PC-3 (cell line): ENCODE results near the gene GAS7. TPM values are rescaled to one million over a fixed set of nuclear protein-coding genes. Genes with fewer than 3 reads are reported as not detected.
A peak's percentile ranks its signal among the peaks of the same experiment; 100 is the strongest.

Experiments
- ATAC-seq: fragments of 200-7000 bp; cut with Tn5 transposase; 2 replicates; pipeline ENCODE4 v1.9.1; 2020; ENCODE audit warnings: mild to moderate bottlenecking, moderate library complexity
- BruUV-seq: library from RNA; stranded (reverse); fragments of 400-500 nt; replicated peaks from 2 replicates; lab custom pipeline; 2021; lab: Mats Ljungman, UMichigan
- CTCF ChIA-PET: fragments of 300-600 bp; sonication (Branson Sonifier 250); formaldehyde crosslinking; loops from one replicate; lab custom pipeline; 2022; ENCODE audit warnings: antibody characterized with exemption; lab: Charles Lee
- POLR2A ChIA-PET: fragments of 300-600 bp; sonication (Branson Sonifier 250); formaldehyde crosslinking; loops from one replicate; lab custom pipeline; 2022; ENCODE audit warnings: antibody characterized with exemption; ENCODE audit not compliant: unreplicated experiment; lab: Charles Lee
- DNase-seq: peaks from one replicate; pipeline ENCODE4 v3.0.0-alpha.2; 2015
- H2AFZ ChIP-seq: fragments of 300-600 bp; sonication (generic); 2 replicates; pipeline ENCODE4 v1.6.0; 2016; ENCODE audit warnings: antibody characterized with exemption, low read length
- H3F3A ChIP-seq: fragments of 300-600 bp; sonication (generic); one replicate; pipeline ENCODE4 v1.6.0; 2017; ENCODE audit warnings: antibody characterized with exemption, low read length, control low read depth, mild to moderate bottlenecking; ENCODE audit not compliant: unreplicated experiment
- H3K27ac ChIP-seq: fragments of 300-600 bp; sonication (generic); 2 replicates; pipeline ENCODE4 v1.5.1; 2016; ENCODE audit warnings: mild to moderate bottlenecking, low read length
- H3K27me3 ChIP-seq: fragments of 300-600 bp; sonication (generic); 2 replicates; pipeline ENCODE4 v1.6.1; 2016; ENCODE audit warnings: low read length, mixed read lengths
- H3K36me3 ChIP-seq: fragments of 300-600 bp; sonication (generic); 2 replicates; pipeline ENCODE4 v1.6.1; 2016; ENCODE audit warnings: low read depth, mixed run types, low read length, mixed read lengths
- H3K4me1 ChIP-seq: fragments of 300-600 bp; sonication (generic); 2 replicates; pipeline ENCODE4 v1.5.1; 2016; ENCODE audit warnings: low read length; ENCODE audit not compliant: insufficient read depth
- H3K4me2 ChIP-seq: fragments of 300-600 bp; sonication (generic); 2 replicates; pipeline ENCODE4 v1.6.0; 2016; ENCODE audit warnings: low read length
- H3K4me3 ChIP-seq: fragments of 300-600 bp; sonication (generic); 2 replicates; pipeline ENCODE4 v1.5.1; 2016; ENCODE audit warnings: mild to moderate bottlenecking, low read length, mixed read lengths
- H3K79me2 ChIP-seq: fragments of 300-600 bp; sonication (generic); 2 replicates; pipeline ENCODE4 v1.6.1; 2017; ENCODE audit warnings: low read length, mixed read lengths
- H3K9ac ChIP-seq: fragments of 300-600 bp; sonication (generic); 2 replicates; pipeline ENCODE4 v1.6.0; 2016; ENCODE audit warnings: mild to moderate bottlenecking, low read length
- H3K9me2 ChIP-seq: fragments of 300-600 bp; sonication (generic); replicated peaks from 2 replicates; pipeline ENCODE4 v1.6.1; 2016; ENCODE audit warnings: mixed run types, low read length, mixed read lengths
- H3K9me3 ChIP-seq: fragments of 300-600 bp; sonication (generic); 2 replicates; pipeline ENCODE4 v1.6.1; 2016; ENCODE audit warnings: low read length, mixed read lengths
- H4K20me1 ChIP-seq: fragments of 300-600 bp; sonication (generic); 2 replicates; pipeline ENCODE4 v1.6.1; 2016; ENCODE audit warnings: low read length, mixed read lengths
- CTCF ChIP-seq: fragments of 300-600 bp; sonication (generic); conservative IDR thresholded peaks from 2 replicates; pipeline ENCODE4 v1.5.1; 2017; ENCODE audit warnings: antibody characterized with exemption, low read depth, mild to moderate bottlenecking, low read length
- EZH2 ChIP-seq: fragments of 300-600 bp; sonication (generic); IDR thresholded peaks from one replicate; pipeline ENCODE4 v1.6.1; 2017; ENCODE audit warnings: antibody characterized with exemption, mild to moderate bottlenecking, low read length; ENCODE audit not compliant: unreplicated experiment
- EZH2phosphoT487 ChIP-seq: fragments of 300-600 bp; sonication (generic); IDR thresholded peaks from 2 replicates; pipeline ENCODE4 v1.6.1; 2018; ENCODE audit warnings: mild to moderate bottlenecking, antibody characterized with exemption, low read length, borderline replicate concordance
- intact Hi-C: fragments of 100-400 bp; cut with micrococcal nuclease; formaldehyde crosslinking; loops from 2 replicates; pipeline ENCODE4 v1.9.0; 2023
- total RNA-seq: library from RNA; depleted of rRNA; stranded (reverse); fragments of >200 nt; gene quantifications from 2 replicates; pipeline ENCODE4 v1.2.3, GENCODE V29; 2014

Gene GAS7
- total RNA-seq, 1 experiment from 2014 or later, result not detected

- ATAC-seq (no peak), DNase-seq (no peak)
- TF ChIP-seq EZH2 (no peak), EZH2phosphoT487 (no peak), CTCF (no peak)
- H2AFZ ChIP-seq, result no peak overlapping the region
- H3K4me2 ChIP-seq, result no peak overlapping the region; the same call in 1 of the 2 replicates
- peaks cover 22% of the 10 kb centered on the region; the same call in 1 of the 2 replicates for H3K27me3 ChIP-seq
- BruUV-seq, result no TSS peak
- no peaks in the 10 kb centered on the region for H3K36me3 ChIP-seq
- ChIA-PET POLR2A (no interaction called here), CTCF (no interaction called here)
- no peaks in the 10 kb centered on the region for H3K79me2 ChIP-seq
- H3K27ac ChIP-seq, result no peak overlapping the region
- intact Hi-C loops, result no loop called here
- H3K9me3 ChIP-seq, result no peaks in the 10 kb centered on the region
- H3F3A ChIP-seq, result no peaks in the 10 kb centered on the region
- peaks cover 9% of the 10 kb centered on the region; the same call in 1 of the 2 replicates for H3K4me1 ChIP-seq
- H3K9me2 ChIP-seq, result no peaks in the 10 kb centered on the region
- no peaks in the 10 kb centered on the region for H4K20me1 ChIP-seq
- no peak overlapping the region for H3K4me3 ChIP-seq
- H3K9ac ChIP-seq, result no peak overlapping the region
Observed at GRCh38 chr17:10120109-10120485, 78.3 kb downstream of the GAS7 start.

- peaks cover 9% of the 10 kb centered on the region; the same call in 1 of the 2 replicates for H3K4me1 ChIP-seq
- CTCF ChIA-PET, result no interaction called here
- BruUV-seq, result no TSS peak
Observed at GRCh38 chr17:10119203-10120108, 79.0 kb downstream of the GAS7 start.

More at GRCh38 chr17:10119203-10120108, 79.0 kb downstream of the GAS7 start:
- Histone ChIP-seq H3K36me3 (no peaks in the 10 kb centered on the region), H3K9ac (no peak overlapping the region), H3F3A (no peaks in the 10 kb centered on the region), H3K9me3 (no peaks in the 10 kb centered on the region), H4K20me1 (no peaks in the 10 kb centered on the region), H3K9me2 (no peaks in the 10 kb centered on the region), H3K27me3 (peaks cover 22% of the 10 kb centered on the region; the same call in 1 of the 2 replicates), H3K4me3 (no peak overlapping the region), H3K27ac (no peak overlapping the region), H2AFZ (no peak overlapping the region), H3K79me2 (no peaks in the 10 kb centered on the region), H3K4me2 (no peak overlapping the region; the same call in 1 of the 2 replicates)
- TF ChIP-seq EZH2 (no peak), EZH2phosphoT487 (no peak), CTCF (no peak)
- POLR2A ChIA-PET, result no interaction called here
- ATAC-seq (peak; percentile 77), DNase-seq (peak; percentile 90)
- intact Hi-C loops, result no loop called here
